ENCODE data around the gene ZBTB48.

The ZBTB48 gene

GRCh38 chr1:6574025-6574620 lies 5.7 kb upstream of the ZBTB48 start:
- DNase-seq = no peak

- DNase-seq = no peak
These were observed 5.0 kb upstream of the ZBTB48 start for GRCh38 chr1:6574818-6575217.

DNA sequence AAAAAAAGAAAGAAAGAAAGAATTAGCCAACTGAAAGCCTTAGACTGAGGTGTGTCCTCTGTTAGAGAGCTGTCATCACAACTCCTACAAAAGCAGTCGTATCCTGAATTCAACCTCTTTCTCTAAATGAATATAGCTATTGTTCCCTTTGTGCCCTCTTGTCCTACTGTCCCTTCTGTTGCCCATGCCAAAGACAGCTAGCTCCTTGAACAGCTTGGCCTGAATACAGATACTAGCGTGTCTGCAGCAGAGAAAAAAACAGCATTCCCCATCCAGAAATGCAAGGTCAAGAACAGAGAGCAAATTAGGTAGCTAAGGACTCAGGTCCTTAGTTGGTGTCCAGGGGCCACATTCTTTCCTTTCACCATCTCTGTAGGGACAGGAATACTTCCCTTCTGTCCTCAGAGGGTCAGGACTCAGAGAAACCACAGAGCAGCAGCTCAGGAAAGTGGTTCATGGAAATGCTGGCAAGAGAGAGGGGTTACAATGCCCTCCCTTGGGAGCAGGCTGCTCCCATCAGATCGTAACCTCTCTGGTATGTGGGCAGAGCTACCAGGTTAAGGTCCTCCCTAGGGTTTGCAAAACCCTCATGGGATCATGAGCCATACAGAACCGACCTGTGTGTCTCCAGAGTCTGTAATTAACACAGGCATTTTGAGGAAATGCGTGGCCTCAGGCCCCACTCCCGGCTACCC lies 1.8 kb upstream of the ZBTB48 start:
- no peak for DNase-seq

GRCh38 chr1:6578624-6579373 lies 995 bp upstream of the ZBTB48 start:
- no peak for DNase-seq

- no peak for DNase-seq
These were observed 362 bp downstream of the ZBTB48 start for GRCh38 chr1:6580119-6580592.

DNA sequence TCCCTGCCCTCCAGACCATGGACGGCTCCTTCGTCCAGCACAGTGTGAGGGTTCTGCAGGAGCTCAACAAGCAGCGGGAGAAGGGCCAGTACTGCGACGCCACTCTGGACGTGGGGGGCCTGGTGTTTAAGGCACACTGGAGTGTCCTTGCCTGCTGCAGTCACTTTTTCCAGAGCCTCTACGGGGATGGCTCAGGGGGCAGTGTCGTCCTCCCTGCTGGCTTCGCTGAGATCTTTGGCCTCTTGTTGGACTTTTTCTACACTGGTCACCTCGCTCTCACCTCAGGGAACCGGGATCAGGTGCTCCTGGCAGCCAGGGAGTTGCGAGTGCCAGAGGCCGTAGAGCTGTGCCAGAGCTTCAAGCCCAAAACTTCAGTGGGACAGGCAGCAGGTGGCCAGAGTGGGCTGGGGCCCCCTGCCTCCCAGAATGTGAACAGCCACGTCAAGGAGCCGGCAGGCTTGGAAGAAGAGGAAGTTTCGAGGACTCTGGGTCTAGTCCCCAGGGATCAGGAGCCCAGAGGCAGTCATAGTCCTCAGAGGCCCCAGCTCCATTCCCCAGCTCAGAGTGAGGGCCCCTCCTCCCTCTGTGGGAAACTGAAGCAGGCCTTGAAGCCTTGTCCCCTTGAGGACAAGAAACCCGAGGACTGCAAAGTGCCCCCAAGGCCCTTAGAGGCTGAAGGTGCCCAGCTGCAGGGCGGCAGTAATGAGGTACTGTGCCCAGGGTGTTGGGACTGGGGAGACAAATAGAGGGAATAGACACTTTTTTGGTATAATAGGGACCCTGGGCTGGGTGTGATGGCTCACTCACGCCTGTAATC lies 1.0 kb downstream of the ZBTB48 start:
- DNase-seq = no peak

DNA sequence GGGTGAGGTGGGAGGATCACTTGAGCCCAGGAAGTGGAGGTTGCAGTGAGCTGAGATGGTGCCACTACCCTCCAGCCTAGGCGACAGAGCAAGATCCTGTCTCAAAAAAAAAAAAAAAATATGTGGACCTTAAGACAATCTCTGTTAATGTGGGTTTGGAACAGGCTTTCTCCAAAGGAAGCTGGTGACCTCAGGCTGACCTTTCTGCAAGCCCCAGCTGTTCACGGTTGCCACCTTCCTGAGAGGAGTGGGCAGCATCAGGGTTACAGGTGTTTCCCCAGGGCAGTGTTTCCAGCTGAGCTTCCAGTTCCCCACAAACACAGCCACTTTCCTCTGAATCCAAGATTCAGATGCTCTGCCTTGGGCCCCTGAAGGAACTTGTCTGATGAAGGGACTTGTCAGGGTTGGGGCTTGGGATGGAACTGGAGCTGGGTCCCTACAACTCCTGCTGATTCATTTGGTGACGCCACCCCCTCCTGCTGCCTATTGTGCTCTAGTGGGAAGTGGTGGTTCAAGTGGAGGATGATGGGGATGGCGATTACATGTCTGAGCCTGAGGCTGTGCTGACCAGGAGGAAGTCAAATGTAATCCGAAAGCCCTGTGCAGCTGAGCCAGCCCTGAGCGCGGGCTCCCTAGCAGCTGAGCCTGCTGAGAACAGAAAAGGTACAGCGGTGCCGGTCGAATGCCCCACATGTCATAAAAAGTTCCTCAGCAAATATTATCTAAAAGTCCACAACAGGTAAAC lies 1.9 kb downstream of the ZBTB48 start:
- no peak for DNase-seq

DNA sequence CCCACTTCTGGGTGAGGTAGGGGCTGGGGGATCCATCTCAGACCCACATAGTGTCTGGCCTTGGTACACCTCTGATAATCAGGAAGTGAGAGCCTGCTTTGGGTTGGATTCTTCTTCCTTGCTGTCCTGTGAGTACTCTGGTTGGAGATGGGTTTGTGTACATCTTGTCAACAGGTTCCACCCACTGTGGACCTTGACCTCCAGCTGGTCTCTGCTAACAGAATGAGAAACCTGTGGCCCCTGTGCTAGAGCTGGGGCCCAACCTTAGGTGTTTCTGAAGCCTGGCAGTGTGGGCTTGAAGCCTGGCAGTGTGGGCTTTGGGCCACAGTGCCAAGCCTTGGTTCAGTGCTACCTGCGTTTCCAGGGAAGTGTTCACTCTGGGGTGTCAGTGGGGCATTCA lies 2.6 kb downstream of the ZBTB48 start:
- DNase-seq = no peak

DNA sequence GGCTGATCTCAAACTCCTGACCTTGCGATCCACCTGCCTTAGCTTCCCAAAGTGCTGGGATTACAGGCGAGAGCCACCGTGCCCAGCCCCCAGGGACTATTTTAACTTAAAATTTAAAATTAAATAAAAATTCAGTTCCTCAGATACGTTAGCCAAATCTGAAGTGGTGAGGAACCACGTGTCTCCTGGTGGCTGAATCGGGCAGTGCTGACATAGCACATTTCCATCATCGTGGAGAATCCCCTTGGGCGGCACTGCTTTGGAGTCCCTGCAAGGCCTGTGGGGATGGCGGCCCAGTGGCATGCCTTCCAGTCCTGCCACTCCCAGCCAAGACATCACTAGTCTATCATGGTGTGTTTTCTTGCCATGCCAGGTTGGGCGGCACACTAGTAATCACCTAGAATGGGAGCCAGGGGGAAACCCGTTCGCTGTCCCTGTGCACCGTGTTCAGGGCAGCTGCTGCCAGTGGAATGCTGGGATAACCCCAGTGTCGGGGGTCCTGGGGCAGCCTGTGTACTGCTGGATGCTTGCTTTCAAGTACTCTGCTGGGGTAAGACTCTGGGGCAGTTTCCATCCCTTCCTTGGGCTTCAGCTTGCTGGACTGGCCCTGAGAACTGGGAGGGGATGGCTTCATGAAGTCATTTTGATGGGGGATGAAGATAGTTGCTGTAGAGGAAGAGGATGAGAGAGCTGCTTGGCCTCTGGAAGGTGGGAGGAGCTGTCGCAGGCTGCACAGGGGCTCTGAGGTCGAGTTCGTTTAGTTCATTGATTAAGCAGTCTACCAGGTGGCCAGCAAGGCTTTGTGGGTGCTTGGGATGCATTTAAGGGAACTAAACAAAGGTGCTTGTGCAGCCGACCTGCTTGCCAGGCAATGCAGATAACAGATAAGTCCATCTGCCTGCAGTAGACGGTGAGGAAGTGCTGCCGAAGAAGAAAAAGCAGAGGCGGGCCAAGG lies 4.6 kb downstream of the ZBTB48 start:
- DNase-seq = no peak

GRCh38 chr1:6585081-6585722 lies 5.4 kb downstream of the ZBTB48 start:
- DNase-seq = no peak

GRCh38 chr1:6585841-6586240 lies 6.0 kb downstream of the ZBTB48 start:
- no peak for DNase-seq

DNA sequence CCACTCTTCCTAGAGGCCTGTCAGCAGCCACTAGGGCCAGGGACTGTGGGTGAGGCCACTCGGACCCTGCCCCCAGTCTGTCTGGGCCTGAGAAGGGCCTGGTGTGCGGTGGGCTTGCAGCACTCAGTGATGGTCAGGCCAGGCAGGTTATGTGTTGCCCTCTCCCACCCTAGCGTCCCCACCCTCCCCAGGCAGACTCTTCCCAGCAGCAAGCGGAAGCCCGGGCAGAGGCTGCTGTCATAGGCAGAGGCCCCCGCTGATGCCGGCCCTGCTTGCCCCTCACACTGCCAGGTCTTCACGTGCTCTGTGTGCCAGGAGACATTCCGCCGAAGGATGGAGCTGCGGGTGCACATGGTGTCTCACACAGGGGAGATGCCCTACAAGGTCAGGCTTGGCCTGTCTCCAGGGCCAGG lies 6.6 kb downstream of the ZBTB48 start:
- no peak for DNase-seq

DNA sequence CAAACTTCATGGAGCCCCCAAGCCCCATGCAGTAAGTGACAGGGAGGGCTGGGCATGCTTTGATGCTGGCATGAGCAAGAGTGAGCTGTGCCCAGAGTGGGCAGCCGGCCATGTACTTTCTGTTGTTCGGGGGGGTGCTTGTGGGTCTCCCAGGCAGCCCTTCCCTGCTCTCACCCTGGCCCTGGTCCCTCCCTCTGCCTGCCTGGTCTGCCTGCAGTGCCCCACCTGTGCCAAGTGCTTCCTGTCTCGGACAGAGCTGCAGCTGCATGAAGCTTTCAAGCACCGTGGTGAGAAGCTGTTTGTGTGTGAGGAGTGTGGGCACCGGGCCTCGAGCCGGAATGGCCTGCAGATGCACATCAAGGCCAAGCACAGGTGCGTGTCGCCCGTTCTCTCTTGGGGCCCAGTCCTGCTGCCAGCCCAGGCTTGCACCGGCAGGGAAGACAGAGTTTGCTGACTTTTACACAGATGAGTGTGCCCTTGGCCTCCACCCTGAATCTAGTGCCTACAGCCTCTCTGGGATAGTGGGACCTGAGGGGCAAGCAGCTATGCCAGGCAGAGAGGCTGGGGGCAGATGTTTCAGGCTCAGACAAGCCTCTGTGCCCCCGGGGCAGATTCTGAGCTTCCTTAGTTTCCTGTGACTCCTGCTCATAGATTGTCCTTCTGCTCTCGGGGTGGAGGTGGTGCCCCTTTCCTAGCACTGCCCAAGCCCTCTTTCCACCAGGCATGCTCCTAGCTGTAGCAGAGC lies 7.6 kb downstream of the ZBTB48 start:
- DNase-seq = peak; percentile 72

DNA sequence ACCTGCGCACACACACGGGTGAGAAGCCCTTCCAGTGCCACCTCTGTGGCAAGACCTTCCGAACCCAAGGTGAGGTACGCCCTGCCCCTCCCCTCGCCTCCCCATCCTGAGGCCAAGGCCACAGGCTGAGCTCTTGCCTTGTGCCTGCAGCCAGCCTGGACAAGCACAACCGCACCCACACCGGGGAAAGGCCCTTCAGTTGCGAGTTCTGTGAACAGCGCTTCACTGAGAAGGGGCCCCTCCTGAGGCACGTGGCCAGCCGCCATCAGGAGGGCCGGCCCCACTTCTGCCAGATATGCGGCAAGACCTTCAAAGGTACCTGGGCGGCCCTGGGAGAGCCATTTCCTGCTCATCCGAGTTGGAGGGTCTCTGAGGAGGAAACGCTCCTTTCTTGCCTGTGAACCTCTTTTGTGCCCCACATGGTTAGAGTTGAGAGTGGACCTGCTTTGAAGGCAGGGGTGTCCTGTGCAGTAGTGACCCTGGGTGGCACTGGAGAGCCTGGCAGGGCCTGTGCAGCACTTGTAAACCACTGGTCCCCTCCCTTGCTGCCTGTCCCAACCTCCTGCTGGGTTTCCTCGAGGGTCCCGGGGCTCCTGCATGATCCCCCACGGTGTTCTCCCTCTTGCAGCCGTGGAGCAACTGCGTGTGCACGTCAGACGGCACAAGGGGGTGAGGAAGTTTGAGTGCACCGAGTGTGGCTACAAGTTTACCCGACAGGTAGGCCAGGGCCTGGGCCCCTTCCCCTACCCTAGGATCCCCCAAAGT lies 8.5 kb downstream of the ZBTB48 start:
- no peak for DNase-seq

DNA sequence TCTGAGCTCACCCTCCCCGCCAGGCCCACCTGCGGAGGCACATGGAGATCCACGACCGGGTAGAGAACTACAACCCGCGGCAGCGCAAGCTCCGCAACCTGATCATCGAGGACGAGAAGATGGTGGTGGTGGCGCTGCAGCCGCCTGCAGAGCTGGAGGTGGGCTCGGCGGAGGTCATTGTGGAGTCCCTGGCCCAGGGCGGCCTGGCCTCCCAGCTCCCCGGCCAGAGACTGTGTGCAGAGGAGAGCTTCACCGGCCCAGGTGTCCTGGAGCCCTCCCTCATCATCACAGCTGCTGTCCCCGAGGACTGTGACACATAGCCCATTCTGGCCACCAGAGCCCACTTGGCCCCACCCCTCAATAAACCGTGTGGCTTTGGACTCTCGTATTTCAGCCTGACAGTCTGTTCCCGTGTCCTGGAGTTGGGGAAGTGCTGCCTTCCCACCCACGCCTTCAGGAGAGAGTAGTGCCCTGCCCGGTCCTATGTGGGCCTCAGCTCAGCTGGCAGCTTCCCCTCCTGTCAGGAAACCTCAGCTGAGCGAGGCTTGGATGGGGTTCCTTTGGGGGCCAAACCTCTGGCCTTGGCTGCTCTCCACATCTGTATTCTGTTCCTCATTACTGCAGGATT lies 9.2 kb downstream of the ZBTB48 start:
- no peak for DNase-seq

DNA sequence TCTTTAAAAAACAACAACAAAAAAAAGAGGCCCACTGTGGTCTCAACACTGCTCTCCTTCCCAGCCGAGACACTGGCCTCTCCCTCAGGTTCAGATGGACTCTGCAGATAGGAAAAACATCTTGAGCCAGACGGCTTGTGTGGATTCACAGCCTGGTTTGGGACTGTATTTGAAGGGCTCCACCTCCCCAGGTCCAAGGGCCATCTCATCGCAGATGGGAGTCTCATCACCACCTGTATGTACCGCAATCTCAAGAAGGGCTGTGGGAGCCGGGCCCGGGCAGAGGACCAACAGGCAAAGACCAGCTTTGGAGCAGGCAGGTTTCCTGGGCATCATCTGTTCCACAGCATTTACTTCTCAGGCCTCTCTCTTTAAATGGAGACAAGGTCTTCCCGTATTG lies 10.3 kb downstream of the ZBTB48 start:
- no peak for DNase-seq

GRCh38 chr1:6591222-6591621 lies 11.4 kb downstream of the ZBTB48 start:
- DNase-seq = no peak

- DNase-seq = no peak
These were observed 11.8 kb downstream of the ZBTB48 start for GRCh38 chr1:6591644-6592043.

DNA sequence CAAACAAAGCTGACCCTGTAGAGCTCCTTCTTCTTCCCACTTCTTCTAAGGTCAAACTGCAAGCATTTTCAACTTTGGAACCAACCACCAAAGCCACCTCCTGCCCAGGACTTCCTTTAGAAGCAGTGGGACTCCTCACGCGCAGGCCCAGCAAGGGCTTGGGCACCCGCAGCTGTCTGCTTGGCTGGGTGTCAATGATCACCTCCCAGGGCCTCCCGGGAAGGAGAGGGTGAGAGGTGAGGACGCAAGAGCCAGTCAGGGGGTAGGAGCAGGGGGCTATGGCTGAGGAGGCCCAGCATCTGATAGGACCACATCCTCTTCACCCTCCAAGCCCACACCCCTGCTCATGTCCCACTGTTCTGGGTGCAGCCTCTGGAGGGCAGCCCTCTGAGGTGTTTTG lies 12.6 kb downstream of the ZBTB48 start:
- DNase-seq = no peak
